KMS-11 (cell line): ENCODE data around the gene CDH11.

Experiments used
- H2AFZ ChIP-seq: fragments of 200-600 bp; sonication (generic); 2 replicates; pipeline ENCODE4 v1.6.1; 2016; ENCODE audit warnings: antibody characterized with exemption, mixed run types, low read depth
- H3K27ac ChIP-seq: fragments of 200-600 bp; sonication (generic); 2 replicates; pipeline ENCODE4 v1.6.1; 2016; ENCODE audit warnings: mild to moderate bottlenecking, mixed run types
- H3K27me3 ChIP-seq: fragments of 200-600 bp; sonication (generic); 2 replicates; pipeline ENCODE4 v1.6.1; 2017; ENCODE audit warnings: mild to moderate bottlenecking, low read depth, mixed run types, moderate library complexity; ENCODE audit not compliant: insufficient read depth
- H3K36me3 ChIP-seq: fragments of 200-600 bp; sonication (generic); 2 replicates; pipeline ENCODE4 v1.6.1; 2017; ENCODE audit warnings: mild to moderate bottlenecking, mixed run types; ENCODE audit not compliant: insufficient read depth
- H3K4me1 ChIP-seq: fragments of 200-600 bp; sonication (generic); 2 replicates; pipeline ENCODE4 v1.6.1; 2016; ENCODE audit warnings: mild to moderate bottlenecking, low read depth, mixed run types; ENCODE audit not compliant: poor library complexity, severe bottlenecking
- H3K4me2 ChIP-seq: fragments of 200-600 bp; sonication (generic); 2 replicates; pipeline ENCODE4 v1.7.0; 2016; ENCODE audit warnings: mild to moderate bottlenecking, mixed run types
- H3K4me3 ChIP-seq: fragments of 200-600 bp; sonication (generic); IDR thresholded peaks from 2 replicates; pipeline ENCODE4 v1.6.1; 2017; ENCODE audit warnings: low read depth, low read length, mixed read lengths; ENCODE audit not compliant: insufficient read depth
- H3K79me2 ChIP-seq: fragments of 200-600 bp; sonication (generic); 2 replicates; pipeline ENCODE4 v1.6.1; 2016; ENCODE audit warnings: low read depth, mixed run types; ENCODE audit not compliant: insufficient read depth
- H3K9ac ChIP-seq: fragments of 200-600 bp; sonication (generic); 2 replicates; pipeline ENCODE4 v1.6.1; 2016; ENCODE audit warnings: mild to moderate bottlenecking, mixed run types
- H4K20me1 ChIP-seq: fragments of 200-600 bp; sonication (generic); 2 replicates; pipeline ENCODE4 v1.6.1; 2016; ENCODE audit warnings: mild to moderate bottlenecking, mixed run types; ENCODE audit not compliant: insufficient read depth
- CTCF ChIP-seq: fragments of 200-600 bp; sonication (generic); conservative IDR thresholded peaks from 2 replicates; pipeline ENCODE4 v1.6.1; 2017; ENCODE audit warnings: low read depth, mild to moderate bottlenecking, antibody characterized with exemption, low read length, moderate library complexity, mixed read lengths

CDH11 gene

GRCh38 chr16:65077181-65077580 lies 44.7 kb downstream of the CDH11 start:
- Histone ChIP-seq H3K4me1 (no peaks in the 10 kb centered on the region), H3K9ac (no peak overlapping the region), H3K4me3 (no peak overlapping the region), H2AFZ (no peak overlapping the region), H3K36me3 (no peaks in the 10 kb centered on the region), H3K27me3 (no peaks in the 10 kb centered on the region), H3K79me2 (no peaks in the 10 kb centered on the region), H3K27ac (no peak overlapping the region), H3K4me2 (no peak overlapping the region), H4K20me1 (no peaks in the 10 kb centered on the region)
- no peak for TF ChIP-seq CTCF

DNA sequence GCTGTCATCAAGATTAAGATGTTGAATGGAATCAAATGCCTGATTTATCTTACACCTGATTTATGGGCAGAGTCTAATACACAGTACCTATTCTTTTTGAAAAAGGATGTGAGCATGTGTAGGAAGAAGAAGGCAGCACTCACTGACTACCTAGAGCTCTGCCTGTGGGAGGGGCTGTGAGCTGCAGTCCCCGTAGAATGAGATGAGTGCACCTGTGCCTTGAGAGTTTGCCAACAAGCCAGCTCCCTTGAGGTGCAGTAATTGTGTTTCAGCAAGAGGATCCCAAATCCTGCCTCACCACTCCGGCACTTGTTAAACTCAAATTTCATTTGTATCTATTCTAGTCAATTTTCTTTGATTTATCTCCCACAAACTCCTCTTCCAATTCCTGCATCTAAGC lies 46.0 kb downstream of the CDH11 start:
- Histone ChIP-seq H4K20me1 (no peaks in the 10 kb centered on the region), H3K27me3 (no peaks in the 10 kb centered on the region), H3K4me3 (no peak overlapping the region), H2AFZ (no peak overlapping the region), H3K27ac (no peak overlapping the region), H3K36me3 (no peaks in the 10 kb centered on the region), H3K79me2 (no peaks in the 10 kb centered on the region), H3K4me2 (no peak overlapping the region), H3K4me1 (no peaks in the 10 kb centered on the region), H3K9ac (no peak overlapping the region)
- TF ChIP-seq CTCF, result no peak

DNA sequence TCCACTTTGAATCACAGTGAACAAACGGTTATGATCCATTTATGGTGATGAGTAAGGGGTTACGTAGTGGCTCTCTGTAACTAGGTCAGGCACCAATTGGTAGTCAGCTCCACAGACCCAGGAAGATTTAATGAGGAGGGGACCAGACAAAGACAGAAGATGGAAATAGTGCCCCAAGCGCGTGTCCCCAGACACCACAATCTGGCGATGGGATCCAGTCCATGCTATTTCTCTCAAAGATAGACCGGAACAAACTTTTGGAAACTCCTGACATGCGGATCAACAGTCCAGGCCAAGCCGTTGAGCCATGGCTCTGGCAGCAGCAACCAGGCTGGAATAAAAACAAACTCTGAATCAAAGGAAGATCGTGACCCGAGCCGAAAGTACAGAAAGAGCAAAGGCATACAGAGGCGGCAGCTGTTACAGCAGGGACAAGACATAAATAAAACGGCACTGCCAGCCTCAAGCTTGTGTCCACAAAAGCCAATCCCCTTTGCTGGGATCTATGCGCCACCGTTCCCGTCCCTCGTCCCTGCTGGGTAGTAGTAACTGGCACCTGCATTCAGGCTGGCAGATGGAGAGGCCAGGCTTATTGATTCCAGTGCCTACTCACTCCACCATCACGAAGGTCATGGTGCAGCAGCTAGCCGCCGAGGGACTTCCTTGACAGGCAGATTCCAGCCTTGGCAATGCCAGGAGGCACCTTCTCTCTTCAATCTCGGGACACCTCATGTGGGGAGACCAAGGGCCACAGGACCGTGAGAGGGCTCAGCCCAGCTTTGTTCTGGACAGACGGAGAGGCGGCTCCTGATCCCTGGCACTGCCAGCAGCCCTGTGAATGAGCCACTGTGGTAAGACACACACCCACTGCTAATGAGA lies 50.2 kb downstream of the CDH11 start:
- H2AFZ ChIP-seq, result no peak overlapping the region
- no peak overlapping the region for H3K4me3 ChIP-seq
- H3K4me2 ChIP-seq, result no peak overlapping the region
- H3K27me3 ChIP-seq, result no peaks in the 10 kb centered on the region
- no peaks in the 10 kb centered on the region for H4K20me1 ChIP-seq
- no peak for TF ChIP-seq CTCF
- no peaks in the 10 kb centered on the region for H3K4me1 ChIP-seq
- H3K9ac ChIP-seq, result no peak overlapping the region
- no peaks in the 10 kb centered on the region for H3K79me2 ChIP-seq
- H3K36me3 ChIP-seq, result no peaks in the 10 kb centered on the region
- H3K27ac ChIP-seq, result no peak overlapping the region

DNA sequence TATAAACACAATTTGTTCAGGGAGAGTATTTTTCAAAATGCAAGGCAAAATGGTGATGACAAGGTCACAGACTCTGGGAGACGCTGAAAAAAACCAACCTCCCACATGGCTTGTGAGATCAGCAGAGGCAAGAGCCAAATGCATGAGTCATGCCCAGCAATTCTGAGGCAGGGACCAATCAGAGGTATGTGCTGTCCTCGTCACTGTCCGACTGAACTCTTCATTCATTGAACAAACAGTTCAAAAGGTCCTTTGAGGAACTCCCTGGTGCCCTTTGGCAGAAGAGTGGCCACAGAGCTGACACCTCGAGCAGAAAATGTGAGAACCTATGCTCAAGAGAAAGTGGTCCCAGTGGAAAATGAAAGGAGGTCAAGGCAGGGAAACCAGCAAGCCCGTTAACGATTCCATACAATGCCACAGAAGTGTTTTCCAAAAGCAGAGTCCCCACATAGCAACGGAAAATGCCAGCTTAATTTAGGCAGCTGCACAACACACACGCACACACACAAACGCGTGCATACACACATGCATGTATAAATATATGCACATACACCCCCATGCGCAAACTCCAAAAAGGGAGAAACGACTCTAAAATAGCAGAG lies 50.9 kb downstream of the CDH11 start:
- Histone ChIP-seq H3K9ac (no peak overlapping the region), H3K4me3 (no peak overlapping the region), H3K27ac (no peak overlapping the region), H4K20me1 (no peaks in the 10 kb centered on the region), H3K4me1 (no peaks in the 10 kb centered on the region), H3K79me2 (no peaks in the 10 kb centered on the region), H3K27me3 (no peaks in the 10 kb centered on the region), H3K4me2 (no peak overlapping the region), H2AFZ (no peak overlapping the region), H3K36me3 (no peaks in the 10 kb centered on the region)
- no peak for TF ChIP-seq CTCF
